Activated CD8-positive, alpha-beta T cell treated with anti-CD3 and anti-CD28 coated beads for 36 hours (primary cell): ENCODE measurements around the gene GMCL1. TPM values are rescaled to one million over a fixed set of nuclear protein-coding genes. Genes with fewer than 3 reads are reported as not detected.
A peak's percentile ranks its signal among the peaks of the same experiment; 100 is the strongest.

Source experiments
- ATAC-seq: fragments of 200-7000 bp; cut with Tn5 transposase; one replicate; pipeline ENCODE4 v1.10.0; 2021; ENCODE audit warnings: mild to moderate bottlenecking, moderate library complexity
- CTCF ChIA-PET: fragments of 350-600 bp; sonication (Branson Sonifier 250); formaldehyde crosslinking; loops from one replicate; lab custom pipeline; 2021; ENCODE audit warnings: antibody characterized with exemption; lab: Charles Lee
- POLR2A ChIA-PET: fragments of 350-600 bp; sonication (Branson Sonifier 250); formaldehyde crosslinking; loops from one replicate; lab custom pipeline; 2021; ENCODE audit warnings: antibody characterized with exemption; lab: Charles Lee
- DNase-seq: peaks from one replicate; pipeline ENCODE4 v3.0.0-alpha.2; 2020
- H3K27ac Mint-ChIP-seq: one replicate; pipeline ENCODE4 v1.8.0; 2021; ENCODE audit warnings: mild to moderate bottlenecking, mixed read lengths
- H3K27me3 Mint-ChIP-seq: one replicate; pipeline ENCODE4 v1.8.0; 2021; ENCODE audit warnings: mixed read lengths
- H3K36me3 Mint-ChIP-seq: one replicate; pipeline ENCODE4 v1.8.0; 2021; ENCODE audit warnings: low read depth, mixed read lengths
- H3K4me1 Mint-ChIP-seq: one replicate; pipeline ENCODE4 v1.8.0; 2021; ENCODE audit warnings: low read depth, mixed read lengths
- H3K4me3 Mint-ChIP-seq: one replicate; pipeline ENCODE4 v1.8.0; 2021; ENCODE audit warnings: mild to moderate bottlenecking, moderate library complexity, mixed read lengths
- H3K9me3 Mint-ChIP-seq: one replicate; pipeline ENCODE4 v1.8.0; 2021; ENCODE audit warnings: mixed read lengths
- intact Hi-C: fragments of 100-400 bp; cut with micrococcal nuclease; formaldehyde crosslinking; loops from one replicate; pipeline ENCODE4 v1.10.0; 2022
- total RNA-seq, 2 experiments: library from RNA; stranded (reverse); gene quantifications; one replicate each; pipeline ENCODE4 v1.2.3, GENCODE V29; 2021
- TF ChIP-seq, protein P1 (sequence below): fragments of 200-600 bp; IDR thresholded peaks from one replicate; pipeline ENCODE4 v1.8.0; 2022; ENCODE audit warnings: antibody characterized with exemption, mild to moderate bottlenecking

GMCL1 gene
- total RNA-seq, 2 experiments from 2014 or later = 18.1 to 20.4 TPM

DNA sequence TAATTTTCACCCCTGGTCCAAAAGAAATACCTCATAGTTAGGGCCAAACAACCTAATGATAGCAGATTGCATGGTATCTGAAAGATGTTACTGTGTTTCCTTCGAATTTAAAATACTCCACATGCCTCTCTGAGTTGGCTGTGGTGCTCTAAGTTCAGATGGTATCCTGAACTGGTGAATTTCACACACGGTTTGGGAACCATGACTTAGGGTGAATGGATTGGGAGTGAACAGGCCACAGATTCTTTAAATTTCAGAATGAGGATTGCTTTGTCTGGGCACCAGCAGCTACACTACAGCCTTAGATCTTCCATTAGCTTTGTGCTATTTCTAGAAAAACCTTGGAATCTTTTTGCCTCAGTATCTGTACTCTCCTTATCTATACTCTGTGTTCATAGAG, 6.2 kb downstream of the GMCL1 start:
- TF ChIP-seq, protein P1, sequence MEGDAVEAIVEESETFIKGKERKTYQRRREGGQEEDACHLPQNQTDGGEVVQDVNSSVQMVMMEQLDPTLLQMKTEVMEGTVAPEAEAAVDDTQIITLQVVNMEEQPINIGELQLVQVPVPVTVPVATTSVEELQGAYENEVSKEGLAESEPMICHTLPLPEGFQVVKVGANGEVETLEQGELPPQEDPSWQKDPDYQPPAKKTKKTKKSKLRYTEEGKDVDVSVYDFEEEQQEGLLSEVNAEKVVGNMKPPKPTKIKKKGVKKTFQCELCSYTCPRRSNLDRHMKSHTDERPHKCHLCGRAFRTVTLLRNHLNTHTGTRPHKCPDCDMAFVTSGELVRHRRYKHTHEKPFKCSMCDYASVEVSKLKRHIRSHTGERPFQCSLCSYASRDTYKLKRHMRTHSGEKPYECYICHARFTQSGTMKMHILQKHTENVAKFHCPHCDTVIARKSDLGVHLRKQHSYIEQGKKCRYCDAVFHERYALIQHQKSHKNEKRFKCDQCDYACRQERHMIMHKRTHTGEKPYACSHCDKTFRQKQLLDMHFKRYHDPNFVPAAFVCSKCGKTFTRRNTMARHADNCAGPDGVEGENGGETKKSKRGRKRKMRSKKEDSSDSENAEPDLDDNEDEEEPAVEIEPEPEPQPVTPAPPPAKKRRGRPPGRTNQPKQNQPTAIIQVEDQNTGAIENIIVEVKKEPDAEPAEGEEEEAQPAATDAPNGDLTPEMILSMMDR = no peak
- DNase-seq (no peak), ATAC-seq (no peak)
- peaks cover 50% of the 10 kb centered on the region for H3K4me1 Mint-ChIP-seq
- no peak overlapping the region for H3K27ac Mint-ChIP-seq
- H3K4me3 Mint-ChIP-seq = no peak overlapping the region
- intact Hi-C loops = no loop called here
- peaks cover 43% of the 10 kb centered on the region for H3K36me3 Mint-ChIP-seq
- H3K9me3 Mint-ChIP-seq = no peaks in the 10 kb centered on the region
- no peaks in the 10 kb centered on the region for H3K27me3 Mint-ChIP-seq
- ChIA-PET CTCF (interaction anchor here (0.9 to 1.3 kb wide), 2 partner anchors 11 to 111 kb away, joined by 3 to 4 read pairs; no protein-coding TSS in a partner anchor), POLR2A (no interaction called here)

DNA sequence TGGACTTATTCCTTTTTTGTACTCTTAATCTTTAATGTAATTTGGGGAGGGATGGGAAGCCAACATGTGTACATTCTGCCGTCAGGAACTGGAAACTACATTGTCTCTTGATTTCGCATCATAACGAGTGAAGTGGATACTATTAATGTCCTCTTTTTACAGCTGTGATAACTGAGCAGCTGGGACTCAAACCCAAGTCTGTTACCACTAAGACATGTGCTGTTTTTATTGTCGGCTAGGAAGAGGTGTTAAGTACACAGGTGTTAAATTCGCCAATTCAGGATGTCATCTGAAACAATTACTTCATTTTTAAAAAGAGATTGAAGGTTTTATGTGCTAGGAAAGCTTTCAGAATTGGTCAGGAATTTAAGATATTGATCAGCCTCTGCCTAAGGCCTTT, 6.9 kb downstream of the GMCL1 start:
- Mint-ChIP-seq H3K36me3 (peaks cover 41% of the 10 kb centered on the region), H3K9me3 (no peaks in the 10 kb centered on the region), H3K27ac (peak overlapping the region; percentile 1), H3K27me3 (no peaks in the 10 kb centered on the region), H3K4me3 (no peak overlapping the region), H3K4me1 (peaks cover 49% of the 10 kb centered on the region)
- ChIA-PET POLR2A (interaction anchor here (0.6 kb wide), 1 partner anchor 175 kb away, joined by 3 read pairs; no protein-coding TSS in a partner anchor), CTCF (interaction anchor here (0.9 kb wide), 1 partner anchor 11 kb away, joined by 4 read pairs; no protein-coding TSS in a partner anchor)
- DNase-seq (no peak), ATAC-seq (no peak)
- intact Hi-C loops = no loop called here
- TF ChIP-seq, protein P1 = no peak

DNA sequence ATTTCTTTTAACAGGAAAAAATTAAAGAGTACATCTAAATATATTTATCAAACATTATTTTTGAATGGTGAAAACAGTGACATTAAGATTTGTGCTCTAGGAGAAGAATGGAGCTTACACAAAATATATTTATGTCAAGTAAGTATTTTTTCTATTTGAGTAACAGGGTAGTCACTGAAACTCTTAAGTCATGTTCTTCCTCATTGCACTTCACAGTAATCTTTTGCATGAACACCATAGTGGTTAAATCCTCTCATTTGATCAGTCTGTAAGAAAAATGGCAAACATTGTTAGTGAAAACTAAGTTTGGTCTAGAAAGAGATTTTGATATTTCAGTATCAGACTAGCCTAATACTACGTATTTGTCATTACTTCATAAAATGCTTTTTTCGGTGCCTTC, 8.1 kb downstream of the GMCL1 start:
- intact Hi-C loops = no loop called here
- Mint-ChIP-seq H3K36me3 (peaks cover 38% of the 10 kb centered on the region), H3K4me1 (peaks cover 41% of the 10 kb centered on the region)

DNA sequence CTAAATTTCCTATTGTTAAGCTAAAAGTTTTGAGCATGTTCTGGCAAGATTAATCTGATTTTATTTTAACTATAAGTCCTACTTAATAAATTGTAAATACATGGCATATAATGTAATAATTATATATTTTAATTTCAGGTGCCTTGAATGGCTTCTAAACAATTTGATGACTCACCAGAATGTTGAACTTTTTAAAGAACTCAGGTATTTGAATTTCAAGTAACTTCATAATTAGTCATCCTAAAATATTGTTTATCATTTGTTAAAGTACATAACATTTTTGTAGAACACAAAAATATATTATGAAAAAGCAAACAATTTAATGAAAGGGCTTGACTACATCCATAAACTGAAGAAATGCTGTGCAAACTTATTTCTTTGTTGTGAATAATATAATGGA, 14.5 kb downstream of the GMCL1 start:
- ATAC-seq (no peak), DNase-seq (no peak)
- TF ChIP-seq, protein P1 = no peak
- CTCF ChIA-PET = interaction anchor here (1.0 kb wide), 1 partner anchor 119 kb away, joined by 3 read pairs; no protein-coding TSS in a partner anchor
- Mint-ChIP-seq H3K4me3 (no peak overlapping the region), H3K27me3 (no peaks in the 10 kb centered on the region), H3K9me3 (no peaks in the 10 kb centered on the region), H3K36me3 (peaks cover 30% of the 10 kb centered on the region), H3K27ac (no peak overlapping the region), H3K4me1 (peaks cover 7% of the 10 kb centered on the region)
- intact Hi-C loops = no loop called here
- POLR2A ChIA-PET = interaction anchor here (0.9 kb wide), 1 partner anchor 111 kb away, joined by 3 read pairs; no protein-coding TSS in a partner anchor

More for the DNA sequence above, 8.1 kb downstream of the GMCL1 start:
- TF ChIP-seq, protein P1 = no peak
- no peaks in the 10 kb centered on the region for H3K27me3 Mint-ChIP-seq
- CTCF ChIA-PET = interaction anchor here (0.8 kb wide), 1 partner anchor 11 kb away, joined by 4 read pairs; no protein-coding TSS in a partner anchor
- POLR2A ChIA-PET = no interaction called here
- H3K27ac Mint-ChIP-seq = no peak overlapping the region
- no peak overlapping the region for H3K4me3 Mint-ChIP-seq
- DNase-seq = no peak
- ATAC-seq = no peak
- H3K9me3 Mint-ChIP-seq = no peaks in the 10 kb centered on the region

DNA sequence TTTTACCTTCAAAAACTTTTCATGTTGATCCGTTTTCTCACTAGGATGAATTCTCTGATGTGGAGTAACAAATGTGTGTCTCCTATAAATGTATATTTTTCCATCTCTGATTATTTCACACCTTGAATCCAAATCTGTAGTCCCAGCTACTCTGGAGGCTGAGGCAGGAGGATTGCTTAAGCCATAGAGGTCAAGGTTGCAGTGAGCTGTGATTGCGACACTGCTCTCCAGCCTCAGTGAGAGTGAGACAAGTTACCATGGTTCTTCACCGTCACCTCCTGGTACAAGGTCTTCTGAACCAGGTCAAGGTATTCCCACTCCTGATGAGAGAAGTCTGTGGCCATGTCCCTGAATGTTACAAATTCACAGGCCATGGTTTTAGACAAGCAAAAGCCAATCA, 15.1 kb downstream of the GMCL1 start:
- H3K4me1 Mint-ChIP-seq = peaks cover 7% of the 10 kb centered on the region
- no peaks in the 10 kb centered on the region for H3K27me3 Mint-ChIP-seq
- POLR2A ChIA-PET = interaction anchor here (0.9 kb wide), 1 partner anchor 111 kb away, joined by 3 read pairs; no protein-coding TSS in a partner anchor
- TF ChIP-seq, protein P1 = no peak
- CTCF ChIA-PET = interaction anchor here (0.9 kb wide), 1 partner anchor 120 kb away, joined by 3 read pairs; no protein-coding TSS in a partner anchor
- DNase-seq = no peak
- H3K4me3 Mint-ChIP-seq = no peak overlapping the region
- H3K27ac Mint-ChIP-seq = no peak overlapping the region
- no peaks in the 10 kb centered on the region for H3K9me3 Mint-ChIP-seq
- no peak for ATAC-seq
- peaks cover 31% of the 10 kb centered on the region for H3K36me3 Mint-ChIP-seq
- intact Hi-C loops = no loop called here
